Measurements from ENCODE around the gene PCGF3. TPM values are rescaled to one million over a fixed set of nuclear protein-coding genes. Genes with fewer than 3 reads are reported as not detected.

Gene PCGF3
- total RNA-seq, 1 donor from 2014 or later = 88.1 TPM

- no peak for TF ChIP-seq CTCF (IDR thresholded peaks at IDR 0.05; ENCODE audit: unreplicated experiment)
- peak overlapping the region; percentile 83 for H3K4me3 Mint-ChIP-seq
- H3K4me1 Mint-ChIP-seq = peaks cover 38% of the 10 kb centered on the region
- H3K36me3 Mint-ChIP-seq = peaks cover 30% of the 10 kb centered on the region
- H3K27ac Mint-ChIP-seq = peak overlapping the region; percentile 95
- peaks cover 17% of the 10 kb centered on the region for H3K27me3 Mint-ChIP-seq (ENCODE audit: low read depth)
- DNase-seq (ENCODE audit: low spot score in 2 of 2, unreplicated experiment in 2 of 2) = no peak
- no peaks in the 10 kb centered on the region for H3K9me3 Mint-ChIP-seq
Observed at GRCh38 chr4:780716-781492, 75.3 kb downstream of the PCGF3 start.

- TF ChIP-seq CTCF (IDR thresholded peaks at IDR 0.05; ENCODE audit: unreplicated experiment) = no peak
- Mint-ChIP-seq H3K27me3 (ENCODE audit: low read depth) (peaks cover 17% of the 10 kb centered on the region), H3K4me3 (peak overlapping the region; percentile 83), H3K27ac (peak overlapping the region; percentile 95), H3K4me1 (peaks cover 35% of the 10 kb centered on the region), H3K9me3 (no peaks in the 10 kb centered on the region), H3K36me3 (peaks cover 26% of the 10 kb centered on the region)
- peak; percentile 97 to 100 for DNase-seq (ENCODE audit: low spot score in 2 of 2, unreplicated experiment in 2 of 2)
Observed at GRCh38 chr4:781493-782216, 76.0 kb downstream of the PCGF3 start.

- Mint-ChIP-seq H3K9me3 (no peaks in the 10 kb centered on the region), H3K36me3 (peaks cover 7% of the 10 kb centered on the region), H3K4me3 (peak overlapping the region; percentile 58), H3K27me3 (ENCODE audit: low read depth) (peaks cover 33% of the 10 kb centered on the region), H3K4me1 (peaks cover 34% of the 10 kb centered on the region), H3K27ac (no peak overlapping the region)
- DNase-seq (ENCODE audit: low spot score in 2 of 2, unreplicated experiment in 2 of 2) = no peak
- no peak for TF ChIP-seq CTCF (IDR thresholded peaks at IDR 0.05; ENCODE audit: unreplicated experiment)
Observed at GRCh38 chr4:784401-785331, 79.0 kb downstream of the PCGF3 start.

- peak overlapping the region; percentile 58 for H3K4me3 Mint-ChIP-seq
- H3K9me3 Mint-ChIP-seq = no peaks in the 10 kb centered on the region
- H3K27me3 Mint-ChIP-seq (ENCODE audit: low read depth) = peaks cover 35% of the 10 kb centered on the region
- H3K27ac Mint-ChIP-seq = no peak overlapping the region
- TF ChIP-seq CTCF (IDR thresholded peaks at IDR 0.05; ENCODE audit: unreplicated experiment) = no peak
- peaks cover 2% of the 10 kb centered on the region for H3K36me3 Mint-ChIP-seq
- DNase-seq (ENCODE audit: low spot score in 2 of 2, unreplicated experiment in 2 of 2) = no peak
- peaks cover 26% of the 10 kb centered on the region for H3K4me1 Mint-ChIP-seq
Observed at GRCh38 chr4:785332-786073, 79.9 kb downstream of the PCGF3 start.
